HG03039 (cell line): ENCODE measurements around the gene CDX1.

Experiments used
- ATAC-seq: cut with Tn5 transposase; IDR thresholded peaks from one replicate; pipeline ENCODE4 v1.9.1; 2021; ENCODE audit warnings: mild to moderate bottlenecking, moderate library complexity; ENCODE audit not compliant: unreplicated experiment

The CDX1 gene

GRCh38 chr5:150203832-150204589 lies 37.4 kb downstream of the CDX1 start:
- ATAC-seq: no peak

GRCh38 chr5:150204590-150204960 lies 38.0 kb downstream of the CDX1 start:
- ATAC-seq: no peak

GRCh38 chr5:150206098-150206778 lies 39.7 kb downstream of the CDX1 start:
- no peak for ATAC-seq

DNA sequence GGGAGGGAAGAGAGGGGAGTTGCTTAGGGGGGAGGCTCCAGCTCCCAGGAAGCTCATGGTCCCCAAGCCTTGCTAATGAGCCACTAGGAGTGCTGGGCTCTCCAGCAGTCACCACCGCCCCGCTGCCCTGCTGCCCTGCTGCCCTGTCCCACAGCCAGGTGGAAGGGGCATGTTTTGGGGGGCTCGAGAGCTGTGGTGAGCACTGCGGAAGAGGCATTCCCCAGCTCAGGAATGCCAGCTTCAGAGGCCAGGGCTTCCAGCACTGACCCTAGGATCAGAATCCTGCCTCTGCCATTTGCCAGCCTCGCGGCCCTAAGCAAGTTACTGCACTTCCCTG lies 40.2 kb downstream of the CDX1 start:
- no peak for ATAC-seq

DNA sequence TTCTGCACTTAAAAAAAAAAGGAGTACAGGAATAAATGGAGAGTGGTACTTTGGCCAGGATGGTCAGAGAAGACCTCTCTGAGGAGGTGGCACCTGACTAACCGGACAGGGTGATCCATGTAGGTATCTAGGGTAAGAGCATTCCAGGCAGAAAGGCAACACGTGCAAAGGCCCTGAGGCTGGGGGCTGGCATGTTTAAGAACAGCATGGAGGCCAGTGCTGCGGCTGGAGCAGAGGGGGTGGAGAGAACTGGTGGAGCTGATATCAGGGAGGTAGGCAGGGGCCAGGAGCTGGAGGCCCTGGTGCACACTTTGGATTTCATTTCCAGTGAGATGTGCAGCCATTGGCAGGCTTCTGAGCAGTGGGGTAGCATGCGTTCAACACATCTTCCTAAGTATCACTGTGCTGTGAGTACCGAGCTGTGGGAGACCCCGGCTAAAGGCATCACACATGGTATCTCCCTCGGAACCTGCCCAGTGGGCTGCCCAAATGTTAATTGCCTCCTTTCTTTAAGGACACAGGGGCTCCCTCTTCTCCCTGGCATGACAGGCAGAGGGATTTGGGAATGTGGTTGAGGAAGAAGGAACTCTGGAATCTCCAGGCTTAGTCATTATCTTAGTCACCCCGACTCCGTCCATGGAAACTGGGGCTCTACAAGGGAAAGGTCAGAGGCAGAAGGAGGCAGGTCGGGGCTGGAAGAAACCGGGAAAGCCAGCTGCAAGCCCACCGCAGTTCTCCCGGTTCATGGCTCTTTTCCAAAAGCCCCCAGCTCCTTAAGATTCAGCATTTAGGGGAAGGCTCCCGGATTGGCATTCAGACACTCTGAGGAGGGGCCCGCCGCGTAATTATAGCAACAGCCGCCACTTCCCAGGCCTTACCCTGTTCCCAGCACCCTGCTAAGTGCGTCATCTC lies 41.9 kb downstream of the CDX1 start:
- ATAC-seq: no peak

GRCh38 chr5:150209099-150209635 lies 42.6 kb downstream of the CDX1 start:
- ATAC-seq: no peak

DNA sequence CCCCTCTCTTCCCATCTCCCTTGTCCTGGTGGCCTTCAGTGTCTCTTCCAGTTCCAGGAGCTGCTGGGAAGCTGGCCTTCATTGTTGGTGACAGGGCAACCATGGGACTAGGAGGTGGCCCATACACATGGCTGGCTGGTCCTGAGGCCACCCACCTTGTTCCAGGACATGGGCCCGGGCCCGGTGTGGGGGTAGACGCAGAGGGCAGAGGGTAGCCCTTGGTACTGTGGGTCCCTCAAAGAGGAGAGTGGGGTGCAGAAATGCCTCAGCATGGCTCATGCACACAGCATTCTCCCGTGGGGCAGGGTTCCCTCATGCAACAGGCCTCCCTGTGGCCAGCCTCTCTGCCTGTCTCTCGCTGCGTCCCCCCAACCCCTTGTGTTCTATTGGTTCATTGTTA lies 44.1 kb downstream of the CDX1 start:
- ATAC-seq: no peak

- no peak for ATAC-seq
Observed at GRCh38 chr5:150211156-150212030, 44.8 kb downstream of the CDX1 start.

DNA sequence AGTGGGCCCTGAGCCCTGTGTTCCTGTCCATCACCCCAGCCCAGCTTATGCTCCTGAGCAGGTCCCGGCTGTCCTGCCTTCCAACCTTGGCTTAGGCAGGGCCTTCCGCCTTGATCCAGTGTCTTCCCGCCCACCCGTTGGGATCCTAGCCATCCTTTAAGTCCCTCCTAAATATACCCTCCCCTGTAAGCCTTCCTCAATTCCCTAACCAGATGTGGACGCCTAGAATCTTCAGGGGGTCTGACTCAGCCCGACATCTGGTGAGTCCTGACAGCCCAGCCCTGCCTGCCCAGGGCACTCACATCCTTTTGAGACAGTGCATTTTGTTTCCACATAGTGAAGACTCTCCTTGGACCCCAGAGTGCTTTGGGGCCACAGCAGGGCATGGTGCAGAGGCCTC lies 47.0 kb downstream of the CDX1 start:
- ATAC-seq: no peak

GRCh38 chr5:150214289-150214688 lies 47.7 kb downstream of the CDX1 start:
- no peak for ATAC-seq

- ATAC-seq: no peak
Observed at GRCh38 chr5:150215979-150216944, 49.7 kb downstream of the CDX1 start.

DNA sequence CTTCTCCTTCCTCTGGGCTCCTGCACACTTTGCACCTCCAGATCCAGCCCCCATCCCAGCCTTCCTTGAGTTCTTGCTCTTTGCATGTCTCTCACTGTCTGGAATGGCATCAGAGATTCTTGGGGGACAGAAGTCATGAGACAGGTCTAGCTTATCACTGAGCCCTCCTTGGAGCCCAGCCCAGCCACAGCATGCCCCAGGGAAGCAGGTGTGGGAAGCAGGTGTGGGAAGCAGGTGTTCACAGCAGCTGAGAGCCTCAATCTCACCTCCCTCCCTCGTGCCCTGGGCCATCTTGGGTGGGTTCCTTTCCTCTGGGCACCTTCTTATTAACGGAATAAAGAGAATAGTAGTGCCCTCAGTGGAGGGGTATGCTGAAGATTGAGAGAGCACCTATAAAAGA lies 50.5 kb downstream of the CDX1 start:
- no peak for ATAC-seq

DNA sequence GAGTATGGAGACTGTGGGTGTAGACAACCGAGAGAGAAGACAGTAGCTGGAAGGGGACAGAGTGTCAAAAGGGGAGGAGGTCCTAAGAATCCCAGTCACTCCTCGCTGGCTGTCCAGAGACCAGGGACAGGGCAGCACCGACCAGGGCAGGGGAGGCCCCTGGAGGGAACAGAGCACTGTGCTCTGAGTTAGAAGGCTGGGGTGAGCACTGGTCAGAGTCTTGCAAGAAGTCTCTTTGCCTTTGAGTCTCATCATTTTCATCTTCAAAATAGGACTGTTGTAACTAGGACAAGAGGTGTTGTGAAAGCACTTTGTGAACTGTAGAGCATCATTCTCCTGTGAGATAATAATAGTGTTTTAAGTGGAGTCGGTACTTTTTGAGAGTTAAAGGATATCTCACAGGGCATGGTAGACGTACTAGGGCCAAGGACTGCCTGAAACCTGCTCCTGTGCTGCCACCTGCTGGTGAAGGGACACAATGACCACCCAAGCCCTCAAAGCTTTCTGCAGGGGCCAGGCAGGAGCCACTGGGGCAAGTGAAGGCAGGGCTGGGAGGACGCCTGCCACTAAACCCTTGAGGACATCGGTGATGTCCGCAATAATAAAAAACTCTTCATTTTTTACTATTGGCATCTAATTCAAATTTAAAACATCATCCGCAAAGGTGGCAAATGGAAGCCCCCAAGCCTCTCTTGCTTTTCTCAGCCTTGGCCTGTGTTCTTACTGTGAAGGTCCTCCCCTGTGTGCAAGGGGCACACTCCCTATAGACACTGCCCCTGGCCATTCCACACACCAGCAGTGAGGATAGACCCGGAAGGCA lies 51.5 kb downstream of the CDX1 start:
- peak; percentile 80 for ATAC-seq

DNA sequence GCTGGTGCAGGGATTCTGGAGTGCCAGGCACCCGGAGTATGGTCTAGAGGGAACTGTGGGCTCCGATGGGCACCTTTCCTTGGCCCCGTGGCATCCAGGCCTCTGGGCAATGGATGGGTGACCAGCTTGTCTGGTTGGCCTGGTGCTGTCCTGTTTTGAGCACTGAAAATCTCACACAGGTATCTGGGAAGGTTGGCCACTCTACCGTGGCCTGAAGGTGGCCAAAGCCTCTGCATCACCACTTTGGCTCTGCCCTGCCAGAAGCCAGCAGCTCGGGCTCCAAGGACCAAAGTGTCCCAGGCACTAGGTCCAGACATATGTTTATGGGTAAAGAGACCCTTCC lies 52.1 kb downstream of the CDX1 start:
- no peak for ATAC-seq

- no peak for ATAC-seq
Observed at GRCh38 chr5:150219142-150219541, 52.6 kb downstream of the CDX1 start.

DNA sequence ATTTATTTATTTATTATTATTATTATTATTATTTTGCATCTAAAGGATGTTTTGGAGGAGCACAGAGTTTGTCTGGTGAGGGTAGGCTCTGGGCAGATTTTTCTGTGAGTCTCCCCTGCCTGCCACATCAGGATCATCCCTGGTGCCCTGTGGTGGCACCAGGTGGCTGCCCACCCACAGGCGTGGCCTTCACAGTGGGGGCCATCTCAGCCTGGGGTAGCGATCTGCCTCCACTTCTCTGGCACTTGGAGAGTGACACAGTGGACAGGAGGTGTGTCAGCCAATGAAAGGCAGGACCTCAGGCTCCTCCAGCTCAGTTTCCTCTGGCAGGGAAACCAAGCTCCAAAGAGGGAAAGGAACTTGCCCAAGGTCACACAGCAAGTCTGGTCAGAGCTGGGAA lies 53.3 kb downstream of the CDX1 start:
- no peak for ATAC-seq

- ATAC-seq: no peak
Observed at GRCh38 chr5:150221471-150221870, 54.9 kb downstream of the CDX1 start.

DNA sequence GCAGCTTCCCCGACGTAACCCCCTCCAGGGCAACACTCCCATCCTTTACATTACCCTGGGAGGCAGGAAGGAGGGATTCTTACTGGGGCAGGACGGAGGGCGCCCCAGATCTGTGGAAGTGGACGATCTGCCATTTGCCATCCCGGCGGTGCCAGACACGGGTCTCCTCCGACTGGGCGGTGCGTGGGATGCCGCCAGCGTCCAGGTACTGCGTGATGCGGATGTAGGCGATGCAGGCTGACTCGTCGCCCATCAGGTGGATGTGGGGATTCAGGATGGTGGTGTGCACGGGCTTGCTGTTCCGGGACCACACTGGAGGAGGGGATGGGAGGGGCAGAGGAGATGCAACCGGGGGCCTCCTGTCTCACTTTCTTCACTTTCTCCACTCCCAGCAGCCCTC lies 56.3 kb downstream of the CDX1 start:
- ATAC-seq: no peak

- no peak for ATAC-seq
Observed at GRCh38 chr5:150223474-150223873, 56.9 kb downstream of the CDX1 start.
